ENCODE measurements around the gene PDS5B.
"Not testable (repeated sequence)": the region's sequence is repeated elsewhere in the genome, so short reads cannot be mapped to it uniquely, and the experiment has no call there.

Gene PDS5B

DNA sequence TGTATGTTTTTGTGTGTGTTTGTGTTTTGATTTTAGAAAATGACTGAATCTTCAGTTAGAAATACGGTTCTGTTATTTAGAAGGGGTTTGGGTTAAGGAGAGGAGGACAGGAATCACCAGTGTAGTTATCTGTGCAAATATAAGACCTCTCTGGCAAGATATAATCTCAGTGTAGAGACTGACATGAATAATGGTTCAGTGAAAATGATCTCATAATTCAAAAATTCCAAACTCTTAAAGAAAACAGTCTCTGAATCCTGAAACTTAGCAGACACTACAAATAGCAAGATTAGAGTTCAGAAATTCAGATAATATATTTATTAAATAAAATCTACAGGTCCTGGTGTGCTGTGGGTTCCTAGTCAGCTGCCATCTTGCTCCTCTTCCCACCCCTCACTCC lies 73.5 kb downstream of the PDS5B start:
- DNase-seq (ENCODE audit: low spot score) = no peak

DNA sequence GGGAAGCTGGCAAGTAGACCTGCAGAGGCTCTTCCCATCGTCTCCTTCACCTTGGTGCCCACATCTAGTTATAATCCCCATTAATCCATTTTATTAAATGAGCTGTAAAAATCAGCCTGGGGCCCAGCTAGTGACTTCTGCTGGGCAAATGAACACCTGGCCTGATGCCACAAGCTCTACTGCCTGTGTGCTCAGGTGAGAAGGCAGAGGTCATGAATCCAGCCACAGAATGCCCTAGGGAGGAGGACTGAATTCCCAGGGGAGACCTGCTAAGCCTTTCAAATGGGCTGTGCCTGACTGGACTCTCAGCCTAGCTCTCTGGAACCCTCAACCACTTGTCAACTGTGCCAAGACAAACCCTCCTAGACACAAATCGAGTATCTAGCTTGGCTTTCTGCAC lies 74.0 kb downstream of the PDS5B start:
- DNase-seq (ENCODE audit: low spot score) = no peak

- DNase-seq (ENCODE audit: low spot score) = no peak
Observed at GRCh38 chr13:32661685-32662084, 75.4 kb downstream of the PDS5B start.

- no peak for DNase-seq (ENCODE audit: low spot score)
Observed at GRCh38 chr13:32663660-32664059, 77.4 kb downstream of the PDS5B start.

DNA sequence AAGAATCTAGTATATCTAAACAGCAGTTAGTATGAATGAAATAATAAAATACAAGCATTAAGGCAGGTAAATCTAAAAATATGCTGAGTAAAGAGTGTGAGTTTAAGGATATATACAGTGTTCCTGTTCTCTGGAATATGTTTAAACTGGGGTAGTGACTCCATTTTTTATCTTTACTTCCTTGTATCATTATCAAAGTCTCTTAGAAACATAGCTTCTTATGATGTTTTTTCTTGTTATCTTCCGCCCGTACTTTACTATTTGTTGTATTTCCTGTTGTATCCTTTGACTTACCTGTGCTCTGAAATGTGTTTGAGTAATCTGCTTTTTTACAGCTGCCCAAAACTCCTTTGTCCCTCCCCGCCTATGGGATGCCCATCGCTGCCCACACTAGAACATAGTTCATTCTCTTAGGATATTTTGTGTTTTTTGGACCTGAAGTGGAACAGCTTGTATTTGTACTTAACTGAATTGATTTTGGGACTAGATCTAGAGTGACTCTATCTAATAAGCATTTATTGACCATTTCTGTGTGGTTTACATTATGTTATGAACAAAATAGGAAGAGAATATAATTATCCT lies 80.8 kb downstream of the PDS5B start:
- no peak for DNase-seq (ENCODE audit: low spot score)

DNA sequence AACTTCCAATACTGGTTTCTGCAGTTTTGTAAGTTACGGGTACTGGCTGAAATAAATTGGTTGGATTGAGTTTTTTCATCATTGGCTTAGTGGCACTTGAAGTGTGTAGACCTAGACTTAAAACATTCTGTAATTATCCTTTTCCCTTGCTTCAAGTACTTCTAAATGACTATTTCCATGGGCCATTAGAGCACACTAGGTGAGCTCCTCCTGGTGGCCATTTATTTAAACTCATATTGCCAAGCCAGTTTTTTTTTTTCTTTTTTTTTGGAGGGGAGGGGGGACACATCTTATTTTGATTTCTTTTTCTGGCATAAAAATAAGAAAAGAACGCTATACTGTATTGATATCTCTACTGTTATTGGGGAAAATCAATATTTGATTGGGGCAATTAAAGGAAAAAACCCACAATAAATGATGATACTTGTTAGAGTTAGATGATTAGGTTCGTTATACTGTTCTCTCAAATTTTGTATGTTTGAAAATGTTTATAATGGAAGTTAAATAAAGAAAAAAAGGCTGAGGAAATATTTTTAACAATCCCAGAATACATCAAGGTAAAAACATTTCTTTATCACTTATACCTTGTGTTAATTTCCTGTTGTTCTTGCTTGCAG lies 82.9 kb downstream of the PDS5B start:
- DNase-seq (ENCODE audit: low spot score) = peak; percentile 31

GRCh38 chr13:32674503-32674902 lies 88.3 kb downstream of the PDS5B start:
- no peak for DNase-seq (ENCODE audit: low spot score)

DNA sequence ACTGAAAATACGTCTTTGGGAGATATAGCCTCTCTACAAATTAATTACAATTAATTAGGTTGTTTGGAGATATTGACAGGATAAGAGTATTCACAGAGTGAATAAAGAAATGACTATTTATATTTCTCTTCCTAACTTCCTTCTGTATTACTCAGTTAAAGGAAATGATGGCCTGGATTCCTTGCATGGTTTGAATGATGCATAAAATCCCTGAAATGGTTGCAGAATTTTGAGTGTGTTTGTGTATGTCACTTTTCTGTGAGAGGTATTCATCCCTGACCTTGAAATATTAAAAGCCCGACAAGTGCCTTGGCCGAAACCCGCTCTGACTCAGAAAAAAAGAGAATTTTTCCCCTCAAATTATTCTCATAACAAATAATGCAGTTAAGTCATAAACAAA lies 90.0 kb downstream of the PDS5B start:
- DNase-seq (ENCODE audit: low spot score) = no peak

GRCh38 chr13:32682130-32682529 lies 95.9 kb downstream of the PDS5B start:
- no peak for DNase-seq (ENCODE audit: low spot score)

DNA sequence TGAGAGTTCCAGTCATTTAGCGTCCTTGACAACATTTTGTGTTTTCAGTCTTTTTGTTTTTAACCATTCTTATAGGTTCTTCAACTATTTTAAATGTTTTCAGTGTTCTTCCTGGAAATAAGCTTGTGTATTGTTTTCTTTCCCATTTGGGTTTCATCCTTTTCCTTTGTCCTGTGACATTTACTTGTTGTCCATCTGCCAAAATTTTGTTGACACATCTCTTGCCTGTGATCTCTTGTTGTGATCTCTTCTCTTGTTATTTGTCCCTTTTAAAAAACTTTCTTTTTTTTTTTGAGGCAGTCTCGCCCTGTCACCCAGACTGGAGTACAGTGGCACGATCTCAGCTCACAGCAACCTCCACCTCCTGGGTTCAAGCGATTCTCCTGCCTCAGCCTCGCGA lies 96.5 kb downstream of the PDS5B start:
- DNase-seq (ENCODE audit: low spot score) = no peak

- DNase-seq (ENCODE audit: low spot score) = no peak
Observed at GRCh38 chr13:32687275-32687674, 101.0 kb downstream of the PDS5B start.

GRCh38 chr13:32695602-32696250 lies 109.5 kb downstream of the PDS5B start:
- DNase-seq (ENCODE audit: low spot score) = no peak

DNA sequence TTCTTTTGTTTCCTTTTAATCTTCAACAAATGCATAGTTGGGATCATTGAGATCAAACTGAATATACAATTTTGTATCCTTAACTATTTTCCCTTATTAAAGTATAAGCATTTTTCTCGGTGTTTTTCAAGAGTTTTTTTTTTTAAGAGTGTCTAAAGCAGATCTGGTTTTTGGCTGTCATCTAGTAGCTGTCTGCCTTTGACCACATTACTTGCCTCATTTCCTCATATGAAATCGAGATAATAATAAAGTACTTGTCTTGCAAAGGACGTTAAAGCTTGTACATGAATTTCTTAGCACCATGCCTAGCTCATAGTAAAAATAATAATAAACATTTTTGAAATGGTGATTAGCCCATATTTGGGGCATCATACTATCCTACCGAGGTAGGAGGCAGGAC lies 121.2 kb downstream of the PDS5B start:
- DNase-seq (ENCODE audit: low spot score) = no peak

DNA sequence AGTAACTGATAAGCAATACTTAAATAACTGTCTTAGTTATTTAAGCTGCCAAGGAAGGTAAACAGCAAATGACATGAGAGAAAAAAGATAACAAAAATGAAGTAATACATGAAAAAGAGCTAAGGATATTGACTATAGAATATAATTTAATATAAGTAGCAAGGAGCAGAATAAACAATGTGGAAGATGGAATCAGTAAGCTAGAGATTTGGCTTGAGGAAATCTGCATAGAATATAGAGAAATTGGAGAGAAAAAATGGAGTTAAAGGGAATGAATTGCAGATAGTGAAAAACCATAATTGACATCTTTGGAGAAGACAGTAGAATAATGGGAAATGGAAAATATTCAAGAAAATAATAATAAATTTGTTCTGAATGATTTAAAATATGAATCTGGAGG lies 127.1 kb downstream of the PDS5B start:
- no peak for DNase-seq (ENCODE audit: low spot score)

GRCh38 chr13:32716201-32716600 lies 129.9 kb downstream of the PDS5B start:
- DNase-seq (ENCODE audit: low spot score) = not testable (repeated sequence)

DNA sequence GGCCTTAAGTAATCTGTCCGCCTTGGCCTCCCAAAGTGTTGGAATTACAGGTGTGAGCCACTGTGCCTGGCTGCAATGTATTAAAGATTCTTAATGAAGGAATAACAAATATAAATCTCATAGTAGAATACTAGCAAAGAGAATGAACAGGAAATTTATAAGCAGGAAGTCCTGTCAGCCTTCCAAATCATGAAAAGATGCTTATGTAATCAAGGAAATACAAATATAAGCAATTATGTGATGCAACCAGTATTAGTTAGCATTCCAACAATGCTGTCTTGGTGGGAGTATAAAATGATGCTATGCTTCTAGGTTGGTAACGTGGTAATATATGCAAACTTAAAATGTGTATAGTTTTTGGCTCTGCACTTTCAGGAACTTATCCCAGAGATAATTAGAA lies 133.8 kb downstream of the PDS5B start:
- no peak for DNase-seq (ENCODE audit: low spot score)

- DNase-seq (ENCODE audit: low spot score) = not testable (repeated sequence)
Observed at GRCh38 chr13:32721131-32722034, 135.1 kb downstream of the PDS5B start.

DNA sequence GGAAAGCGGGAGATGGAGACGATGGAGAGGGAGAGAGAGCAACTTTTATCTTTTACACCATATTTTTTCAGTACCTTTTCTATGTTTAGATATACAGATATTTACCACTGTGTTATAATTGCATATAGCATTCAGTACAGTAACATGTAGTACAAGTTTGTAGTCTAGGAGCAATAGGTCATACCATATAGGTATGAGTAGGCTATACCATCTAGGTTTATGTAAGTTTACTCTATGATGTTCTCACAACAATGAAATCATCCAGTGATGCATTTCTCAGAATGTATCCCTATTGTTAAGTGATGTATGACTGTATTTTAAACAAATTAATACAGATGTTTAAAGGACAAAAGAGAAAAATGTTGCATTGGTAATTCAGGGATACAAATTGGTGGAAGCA lies 136.1 kb downstream of the PDS5B start:
- no peak for DNase-seq (ENCODE audit: low spot score)

DNA sequence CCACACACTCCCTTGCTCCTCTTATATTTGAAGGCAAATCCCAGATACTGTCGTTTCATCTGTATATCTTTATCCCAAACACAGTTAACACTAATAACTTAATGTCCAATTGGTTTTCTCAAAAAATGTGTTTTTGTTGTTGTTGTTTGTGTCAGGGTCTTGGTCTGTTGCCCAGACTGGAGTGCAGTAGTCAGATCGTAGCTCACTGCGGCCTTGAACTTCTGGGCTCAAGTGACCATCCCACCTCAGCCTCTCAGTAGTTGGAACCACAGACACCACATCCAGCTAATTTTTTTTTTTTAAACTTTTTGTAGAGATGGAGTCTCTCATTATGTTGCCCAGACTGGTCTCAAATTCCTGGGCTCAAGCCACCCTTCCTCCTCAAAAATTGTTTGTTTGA lies 137.7 kb downstream of the PDS5B start:
- no peak for DNase-seq (ENCODE audit: low spot score)

GRCh38 chr13:32726374-32727037 lies 140.3 kb downstream of the PDS5B start:
- no peak for DNase-seq (ENCODE audit: low spot score)

DNA sequence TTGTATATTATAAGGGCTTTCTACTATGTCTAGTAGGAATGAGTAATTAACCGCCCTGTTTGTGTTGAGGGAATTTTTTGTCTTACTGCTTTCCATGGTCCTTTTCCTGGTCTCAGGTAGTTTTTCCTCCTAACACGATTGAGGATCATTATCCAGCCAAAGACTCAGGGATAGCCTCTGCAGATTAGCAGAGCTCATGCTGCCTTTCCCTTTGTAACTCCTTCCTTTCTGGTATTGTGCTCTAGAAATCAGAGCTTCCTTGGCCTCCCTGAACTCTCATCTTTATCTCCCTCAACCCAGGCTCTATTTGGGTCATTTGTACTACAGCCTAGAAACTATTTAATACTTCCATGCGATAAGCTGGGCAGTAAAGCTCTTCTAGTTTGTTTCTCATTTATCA lies 142.1 kb downstream of the PDS5B start:
- DNase-seq (ENCODE audit: low spot score) = no peak

DNA sequence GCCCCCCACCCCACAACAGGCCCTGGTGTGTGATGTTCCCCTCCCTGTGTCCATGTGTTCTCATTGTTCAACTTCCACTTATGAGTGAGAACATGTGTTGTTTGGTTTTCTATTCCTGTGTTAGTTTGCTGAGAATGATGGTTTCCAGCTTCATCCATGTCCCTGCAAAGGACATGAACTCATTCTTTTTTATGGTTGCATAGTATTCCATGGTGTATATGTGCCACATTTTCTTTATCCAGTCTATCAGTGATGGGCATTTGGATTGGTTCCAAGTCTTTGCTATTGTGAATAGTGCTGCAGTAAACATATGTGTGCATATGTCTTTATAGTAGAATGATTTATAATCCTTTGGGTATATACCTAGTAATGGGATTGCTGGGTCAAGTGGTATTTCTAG lies 142.8 kb downstream of the PDS5B start:
- not testable (repeated sequence) for DNase-seq (ENCODE audit: low spot score)

Data from germinal center (tissue), 1 donor.